Mucosa of descending colon (tissue), 3 donors: ENCODE measurements around the gene RASGEF1C. TPM values are rescaled to one million over a fixed set of nuclear protein-coding genes. Genes with fewer than 3 reads are reported as not detected.

Experiments
- ATAC-seq: fragments of 200-7000 bp; cut with Tn5 transposase; one replicate; pipeline ENCODE4 v1.9.1; 2020; ENCODE audit warnings: mild to moderate bottlenecking, moderate library complexity
- DNase-seq, 3 donors: peaks; one replicate each; pipeline ENCODE4 v3.0.0-alpha.2; 2020
- H3K36me3 ChIP-seq: fragments of 200-600 bp; one replicate; pipeline ENCODE4 v1.8.0; 2021; ENCODE audit warnings: low read depth, mild to moderate bottlenecking
- H3K4me1 ChIP-seq: fragments of 200-600 bp; one replicate; pipeline ENCODE4 v1.8.0; 2021; ENCODE audit warnings: low read depth, mild to moderate bottlenecking
- H3K4me3 ChIP-seq: fragments of 200-600 bp; one replicate; pipeline ENCODE4 v1.8.0; 2021; ENCODE audit warnings: mild to moderate bottlenecking
- H3K9me3 ChIP-seq: fragments of 200-600 bp; one replicate; pipeline ENCODE4 v1.8.0; 2021; ENCODE audit warnings: mild to moderate bottlenecking
- CTCF ChIP-seq: fragments of 200-600 bp; IDR thresholded peaks from one replicate; pipeline ENCODE4 v1.8.0; 2022; ENCODE audit warnings: antibody characterized with exemption, mild to moderate bottlenecking
- intact Hi-C, 2 donors: fragments of 100-400 bp; cut with DNase I in 1 of 2; cut with micrococcal nuclease in 1 of 2; formaldehyde crosslinking; loops; one replicate each; pipeline versions ENCODE4 v1.11.0 to v1.11.1; 2022; cut with DNase I, micrococcal nuclease
- total RNA-seq, 3 donors: library from RNA; stranded (reverse); fragmentation: NEBNext Ultra II Directional in 2 of 3; extraction: Animal tissue kit (Norgen Biotek cat#: 25700) in 2 of 3; gene quantifications; one replicate each; pipeline versions ENCODE4 v1.2.1 to v1.2.4, GENCODE V29; 2021 to 2023
- donor health status: DM: no; HTN: no; CAD: no; lungs with moderate emphysema.
- donor health status: DM: no; HTN: no; CAD: no.
- donor health status: DM: no; HTN: yes; CAD: no.

The RASGEF1C gene
- total RNA-seq, 3 donors from 2014 or later, result 0.17 to 1.9 (median 0.65) TPM

GRCh38 chr5:180154821-180155364 is 54.1 kb downstream of the RASGEF1C start:
- TF ChIP-seq CTCF, result no peak
- Histone ChIP-seq H3K9me3 (no peaks in the 10 kb centered on the region), H3K4me1 (no peaks in the 10 kb centered on the region), H3K36me3 (no peaks in the 10 kb centered on the region), H3K4me3 (no peak overlapping the region)
- intact Hi-C loops, result no loop called here
- DNase-seq (no peak), ATAC-seq (no peak)

GRCh38 chr5:180153991-180154390 is 55.0 kb downstream of the RASGEF1C start:
- no peak overlapping the region for H3K4me3 ChIP-seq
- peaks cover under 1% of the 10 kb centered on the region for H3K9me3 ChIP-seq
- no peaks in the 10 kb centered on the region for H3K4me1 ChIP-seq
- no peaks in the 10 kb centered on the region for H3K36me3 ChIP-seq
- DNase-seq (no peak), ATAC-seq (no peak)
- intact Hi-C loops, result no loop called here
- no peak for TF ChIP-seq CTCF

- no peak overlapping the region for H3K4me3 ChIP-seq
- no peak for DNase-seq
Observed at GRCh38 chr5:180153099-180153498, 55.9 kb downstream of the RASGEF1C start.

GRCh38 chr5:180143656-180144364 is 65.2 kb downstream of the RASGEF1C start:
- TF ChIP-seq CTCF, result no peak
- ATAC-seq (no peak), DNase-seq (no peak)

More at GRCh38 chr5:180153099-180153498, 55.9 kb downstream of the RASGEF1C start:
- H3K4me1 ChIP-seq, result no peaks in the 10 kb centered on the region
- TF ChIP-seq CTCF, result no peak
- H3K9me3 ChIP-seq, result peaks cover 2% of the 10 kb centered on the region
- no peak for ATAC-seq
- no peaks in the 10 kb centered on the region for H3K36me3 ChIP-seq
- intact Hi-C loops, result no loop called here

GRCh38 chr5:180142824-180143610 is 66.0 kb downstream of the RASGEF1C start:
- TF ChIP-seq CTCF, result no peak
- DNase-seq, result no peak
- Histone ChIP-seq H3K4me3 (no peak overlapping the region), H3K4me1 (no peaks in the 10 kb centered on the region), H3K36me3 (no peaks in the 10 kb centered on the region), H3K9me3 (peaks cover 6% of the 10 kb centered on the region)
- intact Hi-C loops, result no loop called here
- no peak for ATAC-seq

More at GRCh38 chr5:180143656-180144364, 65.2 kb downstream of the RASGEF1C start:
- Histone ChIP-seq H3K4me1 (no peaks in the 10 kb centered on the region), H3K9me3 (peaks cover 6% of the 10 kb centered on the region), H3K36me3 (no peaks in the 10 kb centered on the region), H3K4me3 (no peak overlapping the region)
- intact Hi-C loops, result no loop called here
